IPS DF 19.7 (cell line): Measurements from ENCODE around the gene NKX1-1.

Experiments used
- DNase-seq: peaks from one replicate; pipeline ENCODE4 v3.0.0-alpha.2; 2013; ENCODE audit warnings: low read depth, low spot score

The NKX1-1 gene

DNA sequence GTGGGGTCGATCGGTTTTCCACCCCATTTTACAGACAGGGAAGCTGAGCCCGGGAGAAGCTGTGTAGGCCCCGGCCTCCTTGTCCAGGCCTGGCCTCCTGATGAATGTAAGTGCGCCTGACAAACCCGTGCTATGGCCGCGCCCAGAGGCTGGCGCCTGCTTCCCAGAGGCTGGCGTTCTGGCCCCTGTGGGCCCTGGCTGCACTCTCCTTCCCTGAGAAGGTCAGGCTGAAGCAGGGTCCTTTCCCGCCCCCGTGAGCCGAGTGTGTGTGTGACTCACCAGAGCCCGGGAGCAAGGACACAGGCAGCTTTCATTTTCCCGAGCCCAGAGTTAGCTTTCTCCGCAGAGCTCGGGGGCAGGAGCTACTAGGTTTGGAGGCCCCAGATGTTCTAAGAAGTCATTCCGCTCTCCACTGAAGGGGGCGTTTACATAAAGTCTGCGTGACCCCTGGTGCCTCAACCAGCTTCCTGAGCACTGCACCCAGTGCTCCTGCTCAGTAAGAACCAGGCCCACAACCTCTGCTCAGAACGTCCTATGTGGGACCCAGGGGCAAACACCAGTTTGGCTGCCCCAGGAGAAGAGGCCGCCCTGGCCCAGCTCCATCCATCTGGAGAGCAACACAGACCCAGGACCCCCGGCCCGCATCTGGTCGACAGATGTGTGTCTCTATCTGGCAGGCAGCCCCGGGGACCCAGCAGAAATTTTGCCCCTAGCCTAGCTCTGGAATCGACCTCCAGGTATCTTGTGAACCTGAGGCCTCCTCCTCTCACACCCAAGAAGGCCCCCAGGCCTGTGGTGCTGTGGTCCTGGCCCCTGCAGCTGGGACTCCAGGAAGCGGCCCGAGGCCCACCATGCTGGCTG, 45.6 kb downstream of the NKX1-1 start:
- DNase-seq = no peak

DNA sequence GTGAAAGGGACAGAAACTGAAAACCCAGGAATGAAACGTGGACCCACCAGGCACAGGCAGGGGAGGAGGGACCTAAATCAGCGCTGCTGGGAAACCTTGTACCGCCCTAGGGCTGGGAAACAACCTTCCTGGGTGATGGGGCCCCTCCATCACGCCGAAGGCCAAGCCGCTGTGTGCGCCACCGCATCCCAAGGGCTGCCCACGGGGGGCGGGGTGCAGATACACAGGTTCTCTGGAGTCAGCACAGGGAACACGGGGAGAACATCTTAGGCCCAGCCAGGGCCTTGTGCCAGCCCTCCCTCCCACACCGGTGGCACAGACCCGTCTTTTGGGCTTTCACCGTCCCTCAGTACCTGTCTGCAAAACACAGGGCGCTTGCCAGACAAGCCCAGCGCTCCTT, 46.3 kb downstream of the NKX1-1 start:
- DNase-seq = no peak

DNA sequence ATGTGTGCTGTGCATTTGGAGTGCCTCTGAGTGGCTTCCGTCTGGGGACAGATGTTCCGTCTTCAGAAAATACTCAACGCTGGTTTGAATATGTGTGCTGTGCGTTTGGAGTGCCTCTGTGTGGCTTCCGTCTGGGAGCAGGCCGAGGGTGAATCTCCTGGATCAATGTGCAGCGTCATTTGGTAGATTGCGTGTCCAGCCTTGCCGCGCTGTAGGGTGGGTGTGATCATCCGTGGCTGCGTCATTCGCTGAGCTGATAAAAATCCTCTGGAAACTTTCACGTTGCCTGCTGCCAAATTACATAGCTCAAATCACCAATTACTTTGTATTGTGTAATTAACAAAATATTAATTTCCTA, 47.1 kb downstream of the NKX1-1 start:
- no peak for DNase-seq

DNA sequence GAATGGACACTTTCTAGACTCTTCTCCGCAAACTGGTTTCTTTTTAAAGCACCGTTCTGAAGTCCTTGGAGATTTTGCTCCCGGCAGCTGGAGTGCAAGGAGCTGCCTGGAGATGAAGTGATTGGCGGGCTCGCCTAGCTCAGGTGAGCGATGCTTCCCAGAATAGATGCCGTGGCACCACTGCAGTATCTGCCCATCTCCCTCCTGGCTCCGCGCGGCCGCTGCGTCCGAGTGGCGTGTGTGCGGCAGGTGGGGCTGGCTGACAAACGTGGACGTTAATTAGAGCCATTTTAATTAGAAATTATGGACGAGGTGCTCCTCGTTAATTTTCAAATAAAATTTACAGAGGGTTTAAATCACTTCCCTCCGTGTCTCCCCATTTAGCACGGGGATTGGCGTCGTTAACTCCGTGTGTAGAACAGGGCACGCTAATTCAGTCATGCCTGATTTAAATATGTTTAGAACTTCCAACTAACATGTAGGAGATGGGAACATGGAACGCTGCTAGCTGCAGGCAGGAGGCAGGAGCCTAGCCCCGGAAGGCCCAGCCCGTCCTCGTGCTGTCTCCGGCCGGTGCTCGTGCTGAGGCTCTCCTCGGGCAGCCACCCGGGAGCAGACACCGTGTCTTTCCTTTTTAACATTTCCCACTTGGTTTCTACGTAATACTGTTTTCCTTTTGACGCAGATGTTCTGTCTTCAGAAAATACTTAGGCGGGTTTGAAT, 47.7 kb downstream of the NKX1-1 start:
- DNase-seq = no peak

DNA sequence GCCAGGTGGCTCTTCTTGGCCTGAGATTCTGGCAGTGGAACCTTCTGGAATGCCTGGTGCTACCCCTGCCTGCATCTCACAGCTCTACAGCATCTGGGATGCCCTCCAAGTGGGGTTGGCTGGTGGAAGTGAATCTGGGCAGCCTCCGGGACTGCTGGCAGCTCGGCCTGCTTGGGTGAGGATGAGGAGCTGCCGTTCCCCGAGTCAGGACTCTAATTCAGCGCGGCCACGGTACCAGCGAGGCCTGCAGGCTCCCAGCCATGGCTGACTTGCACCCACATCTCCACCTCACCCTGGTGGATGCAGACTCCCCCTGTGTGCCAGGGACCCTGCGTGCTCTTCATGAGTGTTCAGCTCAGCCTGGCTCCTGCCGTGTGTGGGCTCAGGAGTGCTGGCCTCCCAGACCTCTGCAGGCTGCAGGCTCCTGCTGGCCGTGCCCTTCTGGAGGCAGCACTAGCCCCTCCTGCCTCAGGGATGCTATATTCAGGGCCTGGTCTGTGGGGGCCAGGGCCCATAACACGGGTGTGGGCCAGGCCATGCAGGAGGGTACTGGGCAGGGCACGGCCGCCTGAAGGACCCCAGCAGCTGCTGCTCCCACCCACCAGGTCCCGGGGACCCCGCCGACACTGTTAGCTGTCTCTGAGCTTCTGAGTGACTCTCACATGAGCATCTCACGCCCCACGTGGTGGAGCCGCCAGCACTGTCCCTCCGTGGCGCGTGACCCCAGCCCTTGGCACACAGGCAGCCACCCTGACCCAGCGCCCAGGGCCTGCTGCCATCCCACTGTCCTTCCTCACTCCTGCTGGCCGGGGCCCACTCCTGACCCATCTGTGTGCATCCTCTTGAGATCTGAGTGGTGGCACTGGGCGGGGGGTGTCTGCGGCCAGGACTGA, 48.6 kb downstream of the NKX1-1 start:
- no peak for DNase-seq

DNA sequence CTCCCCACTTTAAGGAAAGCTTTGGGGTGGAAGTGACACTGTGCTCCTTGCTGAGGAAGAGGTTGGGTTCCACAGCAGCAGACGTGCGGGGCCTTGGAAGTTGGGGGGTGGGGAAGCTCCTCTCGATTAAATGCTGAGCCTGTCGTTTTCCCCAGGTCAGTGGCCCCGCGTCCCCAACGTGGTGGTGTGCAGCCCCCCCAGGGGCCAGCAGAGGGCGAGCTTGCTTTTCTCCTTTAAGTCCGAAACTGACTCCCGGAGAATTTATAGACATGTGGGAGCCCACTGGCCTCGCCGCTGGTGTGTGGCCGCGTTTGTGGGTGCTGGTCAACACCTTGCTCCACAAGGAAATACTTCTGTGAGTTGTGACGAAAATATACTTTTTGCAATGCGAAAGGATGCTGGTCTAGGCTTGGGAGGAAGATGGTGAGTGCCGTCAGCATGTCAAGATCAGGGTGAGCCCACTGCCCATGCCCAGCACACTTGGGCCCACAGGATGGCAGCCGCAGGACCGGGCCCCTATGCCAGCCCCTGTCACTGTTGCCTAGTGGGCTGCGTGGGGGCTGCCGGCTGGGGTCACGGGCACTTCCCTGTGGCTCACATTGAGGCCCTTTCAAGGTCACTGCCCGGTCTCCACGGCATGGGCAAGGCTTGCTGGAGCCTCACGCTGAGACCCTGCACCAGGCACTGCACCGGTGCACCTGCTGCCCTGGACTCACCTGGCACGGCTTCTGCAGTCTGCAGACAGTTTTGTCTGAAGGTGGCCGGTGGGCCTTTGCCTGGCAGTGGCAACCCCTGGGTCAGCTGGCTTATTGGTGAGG, 49.9 kb downstream of the NKX1-1 start:
- no peak for DNase-seq

DNA sequence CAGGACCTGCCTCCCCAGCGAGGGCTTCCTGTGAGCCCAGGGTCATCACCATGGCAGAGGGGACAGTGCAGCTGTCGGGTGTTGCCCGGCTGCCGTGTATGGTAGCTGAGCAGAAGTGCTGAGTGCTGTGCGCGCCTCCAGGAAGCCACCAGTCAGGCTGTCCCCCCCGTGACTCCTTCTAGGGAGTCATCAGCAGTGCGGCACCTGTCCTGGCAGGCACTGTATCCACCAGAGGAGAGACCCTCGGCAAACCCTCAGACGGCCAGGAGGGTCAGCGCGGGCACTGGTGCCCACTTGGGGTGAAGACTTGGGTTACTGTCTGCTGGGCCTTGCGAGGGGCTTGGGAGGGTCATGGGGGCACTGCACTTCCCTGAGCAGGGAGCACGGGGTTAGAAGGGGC, 50.9 kb downstream of the NKX1-1 start:
- no peak for DNase-seq

DNA sequence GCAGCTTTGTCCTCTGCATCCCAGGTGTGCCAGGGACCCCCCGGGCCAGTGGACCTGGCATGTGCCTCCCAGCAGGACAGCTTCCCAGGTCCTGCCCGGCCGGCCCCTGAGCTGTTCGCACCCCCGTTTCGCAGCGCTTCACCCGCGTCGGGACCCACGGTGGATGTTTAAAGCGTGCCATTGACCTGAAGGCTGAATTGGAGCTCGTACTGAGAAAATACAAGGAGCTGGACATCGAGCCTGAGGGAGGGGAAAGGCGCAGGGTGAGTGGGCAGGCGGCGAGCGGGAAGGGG, 51.3 kb downstream of the NKX1-1 start:
- no peak for DNase-seq

DNA sequence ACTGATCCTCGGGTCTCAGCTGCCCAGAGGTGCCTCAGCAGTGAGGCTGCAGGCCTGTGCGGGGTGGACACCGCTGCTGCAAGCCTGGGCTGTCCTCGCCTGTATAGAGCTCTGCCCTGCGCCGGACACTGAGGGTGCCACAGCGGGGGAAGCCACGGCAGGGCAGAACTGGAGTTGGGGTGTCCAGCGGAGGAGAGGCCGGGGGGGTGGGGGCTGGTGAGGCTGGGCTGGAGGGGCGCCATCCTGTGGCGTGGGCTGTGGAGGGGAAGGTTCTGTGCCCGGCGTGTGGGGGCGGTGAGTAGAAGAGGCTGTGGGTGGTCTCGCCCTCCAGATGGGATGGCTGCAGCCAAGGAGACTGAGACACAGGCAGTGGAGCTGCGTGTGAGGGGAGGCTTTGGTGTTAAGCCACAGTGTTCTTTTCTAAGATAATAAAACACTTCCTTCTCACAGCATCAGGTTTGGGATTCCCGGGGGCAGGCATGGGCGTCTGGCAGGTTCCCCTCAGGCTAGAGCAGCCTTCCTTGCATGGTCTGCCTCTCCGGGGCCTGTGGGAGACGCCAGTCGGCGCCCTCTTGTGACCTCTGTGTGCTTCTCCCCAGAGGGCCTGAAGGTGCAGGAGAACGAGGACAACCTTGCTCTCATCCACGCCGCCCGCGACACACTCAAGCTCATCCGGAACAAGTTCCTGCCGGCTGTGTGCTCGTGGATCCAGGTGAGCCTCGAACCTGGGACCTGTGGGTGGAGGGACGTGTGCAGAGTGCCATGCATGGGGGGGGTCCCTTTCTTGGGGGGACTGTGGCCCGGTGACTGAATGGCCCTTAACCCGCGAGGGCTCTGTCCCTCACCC, 51.9 kb downstream of the NKX1-1 start:
- no peak for DNase-seq

DNA sequence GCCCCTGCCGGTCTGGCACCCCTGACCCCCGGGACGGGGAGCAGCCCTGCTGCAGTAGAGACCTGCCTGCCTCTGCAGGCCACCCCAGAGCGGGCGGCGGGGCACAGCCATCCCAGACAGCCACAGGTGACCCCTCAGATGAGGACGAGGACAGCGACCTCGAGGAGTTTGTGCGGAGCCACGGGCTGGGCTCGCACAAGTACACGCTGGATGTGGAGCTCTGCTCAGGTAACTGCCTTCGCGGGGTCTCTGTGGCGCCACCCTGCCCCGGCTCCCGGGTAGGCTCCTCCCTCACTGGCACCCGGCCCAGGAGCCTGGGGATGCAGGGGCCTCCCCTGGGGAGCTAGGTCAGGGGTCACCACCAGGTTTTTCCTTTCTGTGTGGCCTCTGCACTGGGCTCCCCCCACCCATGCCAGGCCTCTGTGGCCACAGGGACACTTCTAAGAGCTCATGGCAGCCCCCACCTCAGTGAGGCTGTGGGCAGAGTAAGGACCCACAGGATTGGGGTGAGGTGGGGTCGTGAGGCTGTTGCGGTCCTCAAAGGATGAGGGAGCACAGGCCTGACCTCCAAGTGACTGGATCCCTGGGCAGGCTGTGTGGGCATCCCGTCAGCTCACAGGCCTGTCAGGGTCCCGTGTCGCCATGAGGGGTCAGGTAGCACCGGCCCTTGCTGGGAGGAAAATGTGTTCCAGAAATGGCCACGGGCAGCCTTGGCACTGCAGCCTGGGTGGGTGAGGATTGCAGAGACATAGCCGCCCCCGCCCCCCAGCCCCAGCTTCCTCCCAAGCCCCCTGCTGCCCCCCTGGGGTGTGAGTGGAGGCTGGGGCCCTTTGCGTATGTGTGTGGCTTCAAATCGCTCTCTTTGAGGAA, 52.8 kb downstream of the NKX1-1 start:
- no peak for DNase-seq
